ENCODE results near the gene EPN1. TPM values are rescaled to one million over a fixed set of nuclear protein-coding genes. Genes with fewer than 3 reads are reported as not detected.

Gene EPN1
- total and polyA plus RNA-seq, 2 donors from 2014 or later, result 138 to 145 TPM

- TF ChIP-seq, protein P1, sequence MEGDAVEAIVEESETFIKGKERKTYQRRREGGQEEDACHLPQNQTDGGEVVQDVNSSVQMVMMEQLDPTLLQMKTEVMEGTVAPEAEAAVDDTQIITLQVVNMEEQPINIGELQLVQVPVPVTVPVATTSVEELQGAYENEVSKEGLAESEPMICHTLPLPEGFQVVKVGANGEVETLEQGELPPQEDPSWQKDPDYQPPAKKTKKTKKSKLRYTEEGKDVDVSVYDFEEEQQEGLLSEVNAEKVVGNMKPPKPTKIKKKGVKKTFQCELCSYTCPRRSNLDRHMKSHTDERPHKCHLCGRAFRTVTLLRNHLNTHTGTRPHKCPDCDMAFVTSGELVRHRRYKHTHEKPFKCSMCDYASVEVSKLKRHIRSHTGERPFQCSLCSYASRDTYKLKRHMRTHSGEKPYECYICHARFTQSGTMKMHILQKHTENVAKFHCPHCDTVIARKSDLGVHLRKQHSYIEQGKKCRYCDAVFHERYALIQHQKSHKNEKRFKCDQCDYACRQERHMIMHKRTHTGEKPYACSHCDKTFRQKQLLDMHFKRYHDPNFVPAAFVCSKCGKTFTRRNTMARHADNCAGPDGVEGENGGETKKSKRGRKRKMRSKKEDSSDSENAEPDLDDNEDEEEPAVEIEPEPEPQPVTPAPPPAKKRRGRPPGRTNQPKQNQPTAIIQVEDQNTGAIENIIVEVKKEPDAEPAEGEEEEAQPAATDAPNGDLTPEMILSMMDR (IDR thresholded peaks at IDR 0.05; ENCODE audit: borderline replicate concordance, extremely low read depth, insufficient read depth), result no peak
- H3K27ac ChIP-seq (ENCODE audit: low read depth in 2 of 2, low read length in 2 of 2), result peak overlapping the region; percentile 28 to 89
- intact Hi-C loops (cut with DNase I), result no loop called here
- peaks cover 0 to 39% (median 4%) of the 10 kb centered on the region in 3 donors for H3K4me1 ChIP-seq (ENCODE audit: control insufficient read depth in 2 of 3, insufficient read depth in 2 of 3, low read depth in 1 of 3, low read length in 3 of 3)
- no peaks in the 10 kb centered on the region for H3K27me3 ChIP-seq (ENCODE audit: control insufficient read depth, insufficient read depth, low read length)
- DNase-seq (peak in 1 of 5 donors; percentile 48), FAIRE-seq (no peak)
- H3K9ac ChIP-seq (ENCODE audit: low read length in 3 of 3), result peak overlapping the region; percentile 5 to 72 (median 10)
- no peaks in the 10 kb centered on the region for H3K9me3 ChIP-seq (ENCODE audit: control insufficient read depth in 2 of 3, insufficient read depth in 1 of 3, low read length in 3 of 3)
- H3K4me3 ChIP-seq (ENCODE audit: low read length in 3 of 3), result peak overlapping the region; percentile 41 to 84 (median 65)
- H3K36me3 ChIP-seq (ENCODE audit: control insufficient read depth in 2 of 3, insufficient read depth in 3 of 3, low read length in 3 of 3), result no peaks in the 10 kb centered on the region
Measured at GRCh38 chr19:55646889-55647731, 27.9 kb upstream of the EPN1 start.

DNA sequence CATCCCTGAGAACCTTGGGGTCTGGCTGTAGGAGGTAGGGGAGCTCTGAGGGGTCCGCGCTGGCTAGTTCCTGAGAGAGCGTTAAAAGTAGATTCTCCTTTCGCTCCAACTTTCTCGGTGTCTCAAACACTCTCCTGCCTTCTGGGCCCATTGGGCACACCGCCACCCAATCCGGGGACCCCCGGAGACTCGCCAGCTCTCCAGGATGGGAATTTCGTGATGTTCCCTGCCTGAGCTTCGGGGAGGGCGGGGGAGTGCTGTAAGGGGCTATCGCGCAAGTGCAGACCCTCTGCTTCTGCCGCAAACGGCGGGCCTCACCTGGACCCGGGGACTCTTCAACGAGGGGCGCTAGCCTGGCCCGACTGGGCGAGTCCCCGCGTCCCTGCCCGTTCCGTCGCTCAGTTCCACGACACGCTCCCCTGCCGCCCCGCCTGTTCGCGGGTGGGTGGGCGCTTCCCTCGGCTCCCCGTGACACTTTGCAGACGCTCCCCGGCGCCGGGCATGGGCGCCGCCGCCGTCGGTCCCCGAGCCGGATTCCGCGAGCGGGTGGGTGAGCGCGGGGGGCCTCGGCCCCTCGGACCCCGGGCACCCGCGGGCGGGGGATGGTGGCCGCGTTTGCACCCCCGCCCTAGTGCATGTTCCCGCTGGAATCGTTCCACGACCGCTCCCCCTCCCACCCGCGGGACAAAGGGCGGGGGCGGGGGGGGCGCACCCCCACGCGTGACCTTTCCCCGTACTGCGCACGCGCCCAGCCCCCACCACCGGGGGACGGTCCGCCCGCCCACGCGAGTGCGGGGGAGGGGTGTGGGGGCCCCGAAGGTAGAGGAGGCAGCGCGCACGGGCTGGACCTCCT lies 27.1 kb upstream of the EPN1 start, which contains the start of gene CCDC106:
Gene CCDC106 (plus strand): TSS at position 481 of the 853 bp plus-strand sequence. CDS start 835 bp downstream, outside the sequence.
- DNase-seq, result peak; percentile 86 to 91 (median 90)

DNA sequence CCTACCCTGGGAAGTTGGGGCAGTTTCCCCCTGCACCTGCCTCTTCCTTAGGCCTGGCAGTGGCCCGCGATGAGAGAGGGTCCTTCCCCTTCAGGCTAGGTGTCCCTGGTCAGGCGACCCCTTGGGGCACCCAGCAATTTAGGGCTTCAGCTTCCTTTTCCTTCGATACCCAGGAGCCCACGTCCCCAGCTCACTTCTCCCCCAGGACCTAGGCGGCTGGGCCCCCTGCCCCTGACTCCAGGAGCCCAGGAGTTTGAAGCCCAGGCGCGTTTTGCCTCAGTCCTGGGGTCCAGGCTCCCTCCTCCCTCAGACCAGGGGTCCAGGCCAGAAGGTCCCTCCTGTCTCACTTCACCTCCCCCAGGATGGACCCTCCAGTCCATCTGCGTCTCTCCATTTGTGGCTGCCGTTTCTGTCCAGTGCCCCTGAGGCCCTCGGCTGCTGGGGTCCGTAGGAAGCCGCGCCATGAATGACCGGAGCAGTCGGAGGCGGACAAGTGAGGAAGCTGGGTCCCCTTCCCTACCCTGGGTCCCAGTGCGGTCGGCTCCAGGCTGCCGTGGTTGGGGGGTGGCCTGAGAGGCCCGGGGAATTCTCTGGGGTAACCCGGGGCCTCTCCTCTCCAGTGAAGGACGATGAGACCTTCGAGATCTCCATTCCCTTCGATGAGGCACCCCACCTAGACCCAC lies 26.3 kb upstream of the EPN1 start:
- FAIRE-seq (no peak), DNase-seq (peak in 1 of 5 donors; percentile 80)

More for the DNA sequence above, 27.1 kb upstream of the EPN1 start, which contains the start of gene CCDC106:
- Histone ChIP-seq H3K4me1 (ENCODE audit: control insufficient read depth in 2 of 3, insufficient read depth in 2 of 3, low read depth in 1 of 3, low read length in 3 of 3) (peaks cover 0 to 32% (median 3%) of the 10 kb centered on the region in 3 donors), H3K9ac (ENCODE audit: low read length in 3 of 3) (peak within 1 kb of the TSS; percentile 10 to 72 (median 72)), H3K27me3 (ENCODE audit: control insufficient read depth, insufficient read depth, low read length) (no peaks in the 10 kb centered on the region), H3K27ac (ENCODE audit: low read depth in 2 of 2, low read length in 2 of 2) (peak within 1 kb of the TSS; percentile 52 to 89), H3K9me3 (ENCODE audit: control insufficient read depth in 2 of 3, insufficient read depth in 1 of 3, low read length in 3 of 3) (no peaks in the 10 kb centered on the region), H3K36me3 (ENCODE audit: control insufficient read depth in 2 of 3, insufficient read depth in 3 of 3, low read length in 3 of 3) (no peaks in the 10 kb centered on the region), H3K4me3 (ENCODE audit: low read length in 3 of 3) (peak within 1 kb of the TSS; percentile 58 to 84 (median 65))
- intact Hi-C loops (cut with DNase I), result no loop called here
- TF ChIP-seq, protein P1 (IDR thresholded peaks at IDR 0.05; ENCODE audit: borderline replicate concordance, extremely low read depth, insufficient read depth), result no peak
- FAIRE-seq, result no peak

More for the DNA sequence above, 26.3 kb upstream of the EPN1 start:
- Histone ChIP-seq H3K27me3 (ENCODE audit: control insufficient read depth, insufficient read depth, low read length) (no peaks in the 10 kb centered on the region), H3K4me3 (ENCODE audit: low read length in 3 of 3) (peak overlapping the region; percentile 53 to 84 (median 58)), H3K27ac (ENCODE audit: low read depth in 2 of 2, low read length in 2 of 2) (peak overlapping the region; percentile 20 to 23), H3K9ac (ENCODE audit: low read length in 3 of 3) (peak overlapping the region in 2 of 3 donors; percentile 26 to 72), H3K36me3 (ENCODE audit: control insufficient read depth in 2 of 3, insufficient read depth in 3 of 3, low read length in 3 of 3) (no peaks in the 10 kb centered on the region), H3K9me3 (ENCODE audit: control insufficient read depth in 2 of 3, insufficient read depth in 1 of 3, low read length in 3 of 3) (no peaks in the 10 kb centered on the region), H3K4me1 (ENCODE audit: control insufficient read depth in 2 of 3, insufficient read depth in 2 of 3, low read depth in 1 of 3, low read length in 3 of 3) (peaks cover 0 to 28% (median 0%) of the 10 kb centered on the region in 3 donors)
- TF ChIP-seq, protein P1 (IDR thresholded peaks at IDR 0.05; ENCODE audit: borderline replicate concordance, extremely low read depth, insufficient read depth), result no peak
- intact Hi-C loops (cut with DNase I), result no loop called here
